GM18502 (cell line): ENCODE results near the gene FOXP1.
"Not testable (repeated sequence)": the region's sequence is repeated elsewhere in the genome, so short reads cannot be mapped to it uniquely, and the experiment has no call there.

Experiments
- ATAC-seq: cut with Tn5 transposase; IDR thresholded peaks from one replicate; pipeline ENCODE4 v1.9.1; 2021; ENCODE audit warnings: mild to moderate bottlenecking; ENCODE audit not compliant: unreplicated experiment, poor library complexity

Gene FOXP1

GRCh38 chr3:71356265-71356664 lies 227.3 kb downstream of the FOXP1 start:
- no peak for ATAC-seq

DNA sequence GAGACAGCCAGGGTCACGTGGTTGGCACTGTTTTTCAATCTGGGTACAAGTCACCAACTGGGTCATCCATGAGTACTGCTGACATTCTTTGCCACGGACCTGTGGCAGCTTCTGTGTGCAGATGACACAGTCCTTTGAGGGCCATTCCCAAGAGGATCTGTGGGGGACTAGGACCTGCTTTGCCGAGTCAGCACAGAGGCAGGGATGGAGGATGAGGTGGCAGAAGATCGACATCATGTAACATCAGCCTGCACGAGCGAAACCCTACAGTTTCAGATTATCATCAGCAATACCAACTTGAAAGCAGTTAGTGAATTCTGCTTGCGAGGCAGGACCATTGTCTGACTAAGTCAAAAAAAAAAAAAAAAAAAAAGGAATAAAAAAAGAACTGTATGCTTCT lies 227.7 kb downstream of the FOXP1 start:
- no peak for ATAC-seq

DNA sequence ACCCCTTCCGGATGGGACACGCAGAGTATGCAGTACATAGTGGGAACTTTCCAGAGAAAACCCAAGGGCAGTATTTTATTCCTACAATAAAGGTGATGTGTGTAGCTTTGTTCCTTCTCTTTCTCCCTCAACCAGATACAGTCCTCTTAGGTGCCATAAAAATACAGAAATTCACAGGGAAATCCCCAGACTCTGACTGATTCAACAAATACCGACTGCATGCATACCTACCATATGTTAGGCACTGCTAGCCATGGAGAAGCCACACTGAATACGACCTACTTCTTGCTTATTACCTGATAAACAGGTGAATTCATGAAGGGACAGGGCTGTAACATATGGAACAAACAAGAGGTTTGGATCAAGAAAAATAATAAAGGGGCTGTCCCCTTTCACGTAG lies 228.5 kb downstream of the FOXP1 start:
- ATAC-seq = no peak

DNA sequence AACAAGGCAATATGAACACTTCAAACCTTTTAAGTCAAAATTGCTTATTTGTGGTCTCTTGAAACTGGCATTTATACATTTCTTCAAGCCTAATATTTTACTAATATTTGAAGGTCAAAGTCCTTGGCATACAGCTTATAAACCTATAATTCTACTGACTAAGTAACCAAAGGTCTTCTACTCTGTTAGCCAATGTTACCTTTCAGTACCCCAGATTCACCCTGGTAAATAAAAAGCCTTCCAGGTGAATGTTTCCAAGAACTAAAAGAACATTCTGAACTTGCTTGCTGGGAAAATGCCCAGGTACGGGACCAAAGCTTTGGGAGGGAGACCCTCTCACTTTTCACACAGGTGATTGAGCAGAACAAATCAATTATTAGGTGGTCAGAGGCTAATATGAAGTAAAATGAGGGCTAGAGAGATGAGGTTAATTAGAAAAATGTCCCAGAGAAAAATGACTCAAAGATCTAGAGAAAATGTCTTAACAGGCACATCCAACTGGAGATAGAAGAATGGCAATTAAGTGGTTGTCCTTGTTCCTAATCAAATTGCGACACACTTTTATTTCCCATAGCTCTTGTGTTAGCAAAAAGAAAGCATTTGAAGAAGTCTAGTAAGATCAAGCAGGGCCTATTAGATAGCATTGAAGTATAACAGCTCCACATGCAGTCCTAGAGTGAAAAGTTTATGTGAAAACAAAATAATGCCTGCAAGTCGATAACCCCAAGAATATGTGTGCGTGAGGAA lies 232.0 kb downstream of the FOXP1 start:
- no peak for ATAC-seq

DNA sequence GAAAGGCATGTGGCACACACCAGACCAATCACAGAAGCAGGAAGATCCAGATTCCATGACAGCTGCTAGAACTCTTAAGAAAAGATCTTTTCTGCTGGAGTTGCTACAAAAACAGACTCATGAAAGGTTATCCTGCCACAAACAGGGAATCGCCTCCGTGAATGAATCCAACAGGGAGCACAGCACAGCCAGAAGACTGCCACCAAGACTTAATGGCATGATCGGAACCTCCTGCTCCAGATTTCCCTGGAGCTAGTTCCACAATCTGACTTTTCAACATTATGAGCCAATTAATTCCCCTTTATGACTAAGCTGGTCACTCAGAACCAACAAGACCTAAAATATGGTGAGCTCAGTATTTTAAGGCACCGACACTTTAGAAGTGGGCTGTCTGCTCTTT lies 232.5 kb downstream of the FOXP1 start:
- ATAC-seq = no peak

- ATAC-seq = no peak
These were observed 234.7 kb downstream of the FOXP1 start for GRCh38 chr3:71348831-71349230.

DNA sequence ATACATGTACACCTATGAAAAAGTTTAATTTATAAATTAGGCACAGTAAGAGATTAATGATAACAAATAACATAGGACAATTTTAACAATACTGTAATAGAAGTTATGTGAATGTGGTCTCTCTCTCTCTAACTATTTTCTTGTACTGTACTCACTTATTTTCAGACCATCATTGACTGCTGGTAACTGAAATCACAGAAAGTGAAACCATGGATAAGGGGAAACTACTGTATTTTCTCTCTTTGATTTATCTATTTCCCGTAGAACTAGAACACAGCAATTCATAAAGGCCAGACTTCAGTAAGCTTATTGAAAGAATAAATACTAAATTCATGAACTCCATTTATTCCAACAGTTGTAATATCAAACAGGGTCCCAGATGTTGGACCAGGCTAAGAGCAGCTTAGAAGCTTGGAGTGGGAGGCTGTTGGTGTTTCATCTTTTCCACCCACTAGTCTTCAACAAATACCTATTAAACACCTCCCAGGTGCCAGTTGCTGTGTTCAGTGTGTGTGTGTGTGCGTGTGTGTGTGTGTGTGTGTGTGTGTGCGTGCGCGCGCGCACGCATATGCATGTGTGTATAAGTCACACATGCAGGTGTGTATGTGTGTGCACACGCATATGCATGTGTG lies 235.4 kb downstream of the FOXP1 start:
- ATAC-seq = no peak

DNA sequence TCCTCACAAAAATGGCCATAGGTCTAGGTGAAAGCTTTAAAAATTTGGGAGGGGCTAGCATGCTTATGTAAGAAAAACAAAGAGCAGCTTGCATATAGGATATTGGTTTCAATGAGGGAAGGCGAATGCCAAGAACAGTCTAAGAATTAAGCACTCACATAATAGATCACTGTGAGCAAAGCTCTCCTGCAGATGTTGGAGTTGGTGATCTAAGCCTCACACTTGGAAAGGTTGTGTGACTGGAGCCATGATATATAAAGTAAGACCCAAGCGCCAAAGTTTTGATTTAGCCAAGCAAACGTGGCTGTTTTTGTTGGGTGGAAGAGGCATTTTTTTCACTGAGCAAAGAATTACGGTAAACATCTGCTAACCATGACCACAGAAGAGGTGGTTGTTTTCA lies 237.5 kb downstream of the FOXP1 start:
- ATAC-seq = no peak

GRCh38 chr3:71345429-71346040 lies 238.0 kb downstream of the FOXP1 start:
- ATAC-seq = no peak

- ATAC-seq = no peak
These were observed 241.8 kb downstream of the FOXP1 start for GRCh38 chr3:71341721-71342120.

DNA sequence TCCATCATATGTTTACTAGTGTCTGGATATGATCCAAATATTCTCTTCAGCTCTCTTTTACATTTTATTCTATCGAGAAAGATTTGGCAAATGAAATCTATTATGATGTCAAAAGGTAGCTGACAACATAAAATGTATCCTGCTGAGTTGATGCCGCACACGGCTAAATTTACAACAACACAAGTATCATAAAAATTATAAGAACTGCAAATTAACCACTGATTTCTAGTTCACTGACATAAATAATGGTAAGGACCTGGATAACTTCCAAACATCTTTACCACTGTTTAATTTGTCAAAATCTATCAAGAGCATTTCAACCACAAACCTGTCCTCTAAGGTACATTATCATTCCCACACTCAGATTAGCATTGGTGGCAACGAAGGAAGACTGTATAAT lies 244.5 kb downstream of the FOXP1 start:
- ATAC-seq = no peak

DNA sequence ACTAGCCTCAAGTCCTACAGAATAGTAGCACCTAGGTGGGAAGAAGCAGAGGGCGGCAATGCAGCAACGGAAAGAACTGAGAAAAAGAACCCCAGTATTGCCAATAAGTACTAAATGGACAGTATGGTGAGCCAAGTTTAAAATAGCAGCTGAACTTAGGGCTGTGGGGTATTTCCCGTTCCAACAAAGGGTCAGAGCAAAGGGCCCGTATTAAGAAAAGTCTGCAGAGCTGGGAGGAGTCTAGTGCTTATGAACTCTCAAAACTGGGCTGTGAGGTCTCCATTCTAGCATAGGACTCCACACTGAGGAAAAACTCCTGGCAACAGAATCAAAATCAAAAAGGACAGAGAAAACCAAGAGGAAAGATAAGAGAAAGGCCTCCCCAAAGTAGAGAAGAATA lies 250.7 kb downstream of the FOXP1 start:
- no peak for ATAC-seq

GRCh38 chr3:71330909-71331308 lies 252.6 kb downstream of the FOXP1 start:
- no peak for ATAC-seq

DNA sequence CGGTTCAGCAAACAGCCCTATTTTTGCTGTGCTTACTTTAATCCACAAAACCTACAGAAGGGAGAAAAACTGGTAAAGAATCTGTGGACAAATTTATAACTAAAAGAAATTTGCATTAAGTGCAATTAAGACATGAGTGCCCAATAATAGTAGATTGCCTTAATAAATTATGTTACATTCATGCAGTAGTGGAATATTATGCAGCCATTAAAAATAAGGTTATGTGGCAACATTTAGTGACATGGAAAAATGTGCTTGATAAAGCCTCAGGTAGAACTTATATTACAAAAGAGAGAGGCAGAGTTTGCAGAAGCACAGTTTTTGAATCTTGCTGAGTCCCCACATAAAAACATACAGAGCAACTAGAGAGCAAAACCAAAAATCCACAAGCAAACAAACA lies 253.0 kb downstream of the FOXP1 start:
- ATAC-seq = no peak

DNA sequence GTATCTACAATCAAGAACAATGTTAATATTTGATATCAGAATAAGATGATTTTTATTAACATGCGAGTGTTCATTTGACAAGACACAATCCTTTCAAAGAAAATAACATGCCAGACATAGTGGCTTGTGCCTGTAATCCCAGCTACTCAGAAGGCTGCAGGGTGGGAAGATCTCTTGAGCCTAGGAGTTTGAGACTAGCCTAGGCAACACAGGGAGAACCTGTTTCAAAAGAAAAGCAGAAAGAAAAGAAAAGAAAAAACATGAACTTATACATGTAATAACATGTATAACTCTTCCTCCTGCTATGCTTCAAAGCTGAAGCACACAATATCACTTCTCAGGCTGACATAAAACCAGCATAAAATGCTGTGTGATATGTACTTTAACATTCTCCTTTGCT lies 253.7 kb downstream of the FOXP1 start:
- ATAC-seq = no peak

- no peak for ATAC-seq
These were observed 254.6 kb downstream of the FOXP1 start for GRCh38 chr3:71328926-71329325.

DNA sequence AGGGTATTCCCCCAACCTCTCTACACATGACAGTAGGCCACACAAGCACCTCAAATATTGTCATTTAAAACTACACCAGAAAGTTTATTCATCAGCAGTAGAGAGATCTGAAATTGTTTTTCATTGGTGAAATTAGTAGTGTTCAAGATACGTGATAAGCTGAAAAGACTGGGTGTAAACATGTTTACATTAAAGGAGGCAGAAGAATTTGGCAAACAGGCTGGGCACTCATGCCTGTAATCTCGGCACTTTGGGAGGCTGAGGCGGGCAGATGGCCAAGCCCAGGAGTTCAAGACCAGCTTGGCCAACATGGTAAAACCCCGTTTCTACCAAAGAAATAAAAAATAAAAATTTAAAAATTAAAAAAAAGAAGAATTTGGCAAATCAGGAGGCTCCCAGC lies 255.6 kb downstream of the FOXP1 start:
- ATAC-seq = no peak

GRCh38 chr3:71325715-71326114 lies 257.8 kb downstream of the FOXP1 start:
- no peak for ATAC-seq

GRCh38 chr3:71324224-71324623 lies 259.3 kb downstream of the FOXP1 start:
- ATAC-seq = not testable (repeated sequence)

DNA sequence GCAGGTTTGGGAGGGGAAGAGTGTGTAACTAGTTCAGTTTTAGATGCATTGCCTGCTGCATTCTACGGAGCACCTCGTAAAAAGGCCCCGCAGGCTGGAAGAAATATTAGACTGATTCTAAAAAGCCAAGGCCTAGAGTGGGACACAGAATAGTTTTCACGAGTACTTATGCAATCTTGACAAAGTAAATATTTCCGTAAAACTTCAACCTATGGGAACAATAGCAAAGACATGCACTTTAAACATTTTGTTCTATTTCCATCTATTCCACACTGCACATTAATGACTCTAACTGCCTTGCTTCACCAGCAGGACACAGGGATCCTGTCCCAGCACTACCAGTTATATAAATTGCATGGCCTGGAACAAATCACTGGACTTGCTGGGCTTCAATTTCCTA lies 260.0 kb downstream of the FOXP1 start:
- ATAC-seq = no peak

GRCh38 chr3:71322154-71322553 lies 261.4 kb downstream of the FOXP1 start:
- ATAC-seq = no peak

DNA sequence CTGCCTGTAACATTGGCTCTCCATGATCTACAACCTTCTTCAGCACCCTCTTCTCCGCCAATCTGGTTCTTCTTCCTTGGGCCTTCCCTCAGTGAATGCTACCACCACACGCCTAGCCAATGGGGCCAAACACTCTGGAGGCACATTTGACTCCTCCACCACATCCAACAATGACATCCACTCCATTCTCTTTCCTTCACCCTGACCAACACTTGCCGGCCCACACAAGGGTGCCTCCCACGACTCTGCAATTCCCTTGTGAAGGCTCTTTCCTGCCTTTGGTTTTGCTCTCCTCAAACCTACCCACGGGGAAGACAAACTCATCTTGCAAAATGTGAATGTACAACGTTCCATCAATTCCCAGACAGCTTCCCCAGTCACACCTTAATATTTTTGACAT lies 263.8 kb downstream of the FOXP1 start:
- no peak for ATAC-seq
